Stimulated activated CD4-positive, alpha-beta T cell treated with anti-CD3 and anti-CD28 coated beads, Interleukin-4, amount 100 ng/mL, for 48 hours (primary cell): ENCODE data around the gene ELOVL3.

ENCODE experiments used
- DNase-seq, 2 donors: peaks; one replicate each; pipeline ENCODE4 v3.0.0-alpha.2; 2020; ENCODE audit warnings: low read depth in 2 of 2

The ELOVL3 gene

DNA sequence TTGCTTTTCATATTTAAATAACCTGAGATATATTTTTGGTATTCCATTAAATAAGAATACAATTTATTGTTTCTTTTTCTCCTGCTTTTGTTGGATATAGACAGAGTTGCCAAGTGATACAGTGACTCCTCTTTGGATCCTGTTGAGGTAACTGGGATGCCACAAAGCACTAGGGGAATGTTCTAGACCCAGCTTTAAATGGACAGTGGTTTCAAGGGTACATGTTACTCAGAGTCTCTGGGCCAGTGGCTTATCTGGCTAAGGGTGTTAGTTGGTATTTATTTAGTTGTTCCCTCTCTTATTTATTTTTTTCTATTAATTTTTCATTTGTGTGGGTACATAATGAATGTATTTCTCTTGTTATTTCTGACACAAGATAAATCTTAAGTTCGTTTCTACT, 28.3 kb downstream of the ELOVL3 start:
- no peak for DNase-seq

GRCh38 chr10:102255404-102255803, 29.3 kb downstream of the ELOVL3 start:
- no peak for DNase-seq

GRCh38 chr10:102261196-102261595, 35.1 kb downstream of the ELOVL3 start:
- no peak for DNase-seq

GRCh38 chr10:102261842-102262241, 35.7 kb downstream of the ELOVL3 start:
- no peak for DNase-seq

- no peak for DNase-seq
Observed at GRCh38 chr10:102262744-102263370, 36.8 kb downstream of the ELOVL3 start.

DNA sequence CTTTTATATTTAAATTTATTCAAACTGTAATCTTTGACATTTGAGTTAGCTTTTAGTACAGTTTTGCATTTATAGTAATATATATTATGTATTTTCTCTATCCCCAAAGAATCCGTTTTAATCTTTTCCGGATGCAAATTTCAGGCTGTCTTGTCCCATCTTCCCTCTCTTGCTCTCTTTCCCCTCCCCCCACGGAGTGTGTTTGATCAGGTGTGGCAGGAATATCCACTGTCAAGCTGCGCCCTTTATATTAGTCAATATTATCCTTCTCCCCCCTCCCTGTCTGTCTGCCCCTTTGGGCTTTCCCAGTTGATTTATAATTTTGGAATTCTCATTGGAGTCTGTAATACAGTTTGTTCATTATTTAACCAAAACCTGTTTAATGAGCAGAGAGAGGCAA, 38.3 kb downstream of the ELOVL3 start:
- DNase-seq = no peak

GRCh38 chr10:102266670-102267069, 40.6 kb downstream of the ELOVL3 start:
- DNase-seq = no peak

DNA sequence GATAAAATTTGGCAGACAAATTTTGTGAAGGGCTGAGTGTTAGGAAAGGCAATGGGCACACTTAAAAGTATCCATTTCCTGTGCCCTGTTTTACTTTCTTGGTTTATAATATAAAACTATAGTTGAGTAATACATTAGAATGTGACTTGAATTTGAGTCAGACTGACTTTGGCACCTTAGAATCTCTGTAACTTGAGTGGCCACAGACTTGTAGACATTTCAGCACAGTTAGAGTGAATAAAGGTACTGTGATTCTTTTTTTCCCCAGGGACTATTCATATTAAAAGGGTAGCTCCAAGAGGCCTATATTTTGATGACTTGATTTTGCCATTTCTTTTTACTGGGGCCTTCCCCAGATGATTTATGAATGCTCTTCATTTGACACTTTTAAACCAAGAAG, 41.6 kb downstream of the ELOVL3 start:
- no peak for DNase-seq

GRCh38 chr10:102268375-102268888, 42.3 kb downstream of the ELOVL3 start:
- no peak for DNase-seq

DNA sequence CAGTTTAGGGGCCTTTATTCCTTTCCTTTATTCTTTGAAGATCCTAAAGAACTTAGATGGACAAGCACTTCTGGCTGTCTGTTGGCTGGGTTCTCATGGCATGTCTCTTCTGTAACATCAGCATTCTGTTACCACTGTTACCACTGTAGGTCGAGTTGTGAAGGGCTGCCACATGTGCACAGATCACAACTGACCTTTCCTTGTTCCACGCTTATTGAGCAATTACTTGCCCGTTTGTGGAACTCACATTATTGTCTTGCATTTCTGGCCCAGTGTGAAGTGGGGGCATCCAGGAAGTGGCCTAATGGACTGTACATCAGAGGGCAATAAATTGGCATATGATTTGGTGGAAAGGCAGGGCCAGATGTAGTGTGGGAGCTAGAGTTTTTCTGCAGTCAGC, 42.9 kb downstream of the ELOVL3 start:
- no peak for DNase-seq

DNA sequence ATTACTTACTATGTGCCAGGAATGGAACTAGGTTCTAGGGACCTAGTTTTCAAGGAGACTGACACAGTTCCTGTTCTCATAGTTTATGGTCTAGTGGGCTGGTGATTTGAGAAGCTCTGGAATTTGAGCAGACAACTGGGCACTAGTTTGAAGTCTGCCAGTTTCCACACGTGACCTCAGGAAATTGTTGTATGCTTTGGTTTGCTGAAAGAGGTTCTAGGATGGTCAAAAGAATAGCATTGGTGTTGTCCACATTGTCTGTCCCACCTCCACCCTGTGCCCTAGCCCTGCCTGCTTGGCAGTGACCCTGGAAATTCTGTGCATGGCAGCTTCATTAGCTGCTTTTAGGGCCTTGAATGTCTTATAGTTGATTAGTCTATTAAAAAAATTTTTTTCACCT, 48.0 kb downstream of the ELOVL3 start:
- no peak for DNase-seq

- no peak for DNase-seq
Observed at GRCh38 chr10:102275343-102275742, 49.2 kb downstream of the ELOVL3 start.

- no peak for DNase-seq
Observed at GRCh38 chr10:102279104-102279503, 53.0 kb downstream of the ELOVL3 start.
